GM18519 (cell line): Measurements from ENCODE around the gene SVBP.

Experiments
- ATAC-seq: cut with Tn5 transposase; IDR thresholded peaks from one replicate; pipeline ENCODE4 v1.9.1; 2021; ENCODE audit warnings: mild to moderate bottlenecking, moderate library complexity; ENCODE audit not compliant: unreplicated experiment, low FRiP score

The SVBP gene

DNA sequence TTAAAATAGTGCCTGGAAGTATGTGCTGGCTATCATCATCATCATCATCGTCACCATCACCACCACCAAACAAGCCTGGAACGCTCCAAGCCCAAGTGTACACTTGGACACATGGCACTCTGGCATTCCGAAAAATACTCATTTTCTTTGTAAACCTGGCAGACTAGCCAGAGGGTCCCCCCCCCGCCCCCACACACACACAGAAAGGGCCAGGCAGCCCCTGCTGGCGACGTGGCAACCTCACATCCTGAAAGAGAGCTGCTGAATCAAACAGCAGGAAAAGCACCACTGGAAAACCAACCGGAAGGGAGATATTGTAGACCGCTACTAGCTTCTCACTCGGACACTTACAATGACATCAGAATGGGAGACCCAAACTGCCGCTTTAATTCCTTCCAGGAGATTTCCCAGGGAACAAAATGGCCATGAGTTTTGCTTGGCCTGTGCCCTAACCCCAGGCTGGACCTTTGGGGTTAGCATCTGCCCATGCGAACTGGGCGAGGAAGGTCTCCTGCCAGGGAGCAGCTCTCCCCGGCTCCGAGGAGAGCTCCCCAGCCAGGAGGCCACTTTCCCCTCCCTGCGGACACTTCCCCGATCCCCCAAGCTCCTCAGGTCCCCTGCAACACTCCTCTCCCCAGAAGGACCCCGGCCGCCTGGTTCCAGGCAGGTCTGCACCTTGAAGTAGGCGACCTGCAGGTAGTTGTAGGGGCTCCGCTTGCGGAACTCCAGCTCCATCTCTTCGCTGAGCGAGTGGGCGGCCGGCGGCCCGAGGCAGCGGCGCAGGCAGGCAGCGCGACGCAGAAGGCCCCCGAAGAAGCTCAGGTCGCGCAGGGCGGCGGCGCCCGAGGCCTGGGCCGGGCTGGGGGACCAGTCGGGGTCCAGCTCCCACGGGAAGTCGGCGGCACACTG, 51.1 kb downstream of the SVBP start:
- ATAC-seq: peak; percentile 21

DNA sequence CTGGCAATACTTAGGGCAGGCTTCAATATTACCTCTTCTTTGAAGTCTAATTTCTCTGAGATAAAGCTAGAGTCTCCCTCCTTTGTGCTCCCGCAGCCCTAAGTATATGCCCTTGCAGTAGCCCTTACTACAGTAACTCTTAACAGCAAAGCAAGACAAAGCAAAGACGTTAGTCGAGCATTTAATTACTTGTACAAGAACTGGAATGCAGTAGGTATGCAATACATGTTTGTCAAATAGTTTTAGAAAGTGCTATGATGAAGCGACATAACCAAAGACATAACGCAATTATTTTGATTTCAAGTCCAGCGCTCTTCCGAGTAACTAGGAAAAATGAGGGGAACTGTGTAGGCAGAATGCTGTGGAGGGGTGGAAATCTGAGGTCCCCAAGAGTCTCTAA, 51.9 kb downstream of the SVBP start:
- ATAC-seq: no peak

DNA sequence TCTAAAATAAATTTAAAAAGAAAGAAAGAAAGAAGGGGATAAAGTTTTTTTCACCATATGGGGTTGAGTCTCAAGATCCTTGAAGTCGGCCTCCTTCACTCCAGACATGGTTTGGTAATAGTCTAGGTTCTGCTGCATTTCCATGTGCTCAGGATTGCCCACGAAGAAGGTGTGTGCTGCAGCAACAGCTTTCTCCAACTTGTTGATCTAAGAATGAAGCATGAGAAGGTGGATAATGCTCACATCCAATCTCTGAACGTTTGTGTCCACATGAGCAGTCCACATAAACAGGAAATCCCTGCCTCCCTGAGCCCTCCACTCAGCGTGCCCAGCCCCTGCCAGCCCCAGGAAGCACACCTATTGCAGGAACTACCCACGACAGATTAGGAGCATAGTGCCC, 54.9 kb downstream of the SVBP start:
- ATAC-seq: no peak

DNA sequence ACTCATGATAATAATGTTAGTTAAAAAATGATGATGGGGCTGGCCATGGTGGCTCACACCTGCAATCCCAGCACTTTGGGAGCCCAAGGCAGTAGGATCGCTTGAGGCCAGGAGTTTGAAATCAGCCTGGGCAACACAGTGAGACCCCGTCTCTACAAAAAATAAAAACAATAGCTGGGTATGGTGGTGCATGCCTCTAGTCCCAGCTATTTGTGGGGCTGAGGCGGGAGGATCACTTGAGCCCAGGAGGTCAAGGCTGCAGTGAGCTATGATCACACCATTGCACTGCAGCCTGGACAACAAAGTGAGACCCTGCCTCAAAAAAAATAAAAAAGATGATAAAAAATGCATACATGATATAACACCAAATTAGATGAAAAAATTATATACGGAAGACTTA, 55.6 kb downstream of the SVBP start:
- no peak for ATAC-seq

DNA sequence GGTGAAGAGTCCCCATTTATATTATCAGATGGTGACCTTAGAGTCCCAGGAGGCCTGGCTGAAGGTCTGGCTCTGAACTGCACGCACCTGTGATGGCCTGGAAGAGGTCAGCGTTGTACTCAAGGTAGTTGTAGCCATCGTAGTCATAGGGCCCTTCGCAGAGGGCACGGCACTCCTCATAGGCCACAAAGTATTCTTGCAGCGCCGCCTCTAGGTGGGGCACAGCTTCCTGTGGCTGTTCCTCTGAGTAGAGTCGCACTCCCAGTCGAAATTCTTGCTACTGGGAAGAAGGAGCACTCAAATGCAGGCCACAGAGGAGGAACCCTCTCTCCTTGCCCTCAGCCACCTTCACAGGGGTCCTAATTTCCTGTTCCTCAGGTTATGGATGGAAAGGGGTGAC, 58.1 kb downstream of the SVBP start:
- ATAC-seq: no peak

DNA sequence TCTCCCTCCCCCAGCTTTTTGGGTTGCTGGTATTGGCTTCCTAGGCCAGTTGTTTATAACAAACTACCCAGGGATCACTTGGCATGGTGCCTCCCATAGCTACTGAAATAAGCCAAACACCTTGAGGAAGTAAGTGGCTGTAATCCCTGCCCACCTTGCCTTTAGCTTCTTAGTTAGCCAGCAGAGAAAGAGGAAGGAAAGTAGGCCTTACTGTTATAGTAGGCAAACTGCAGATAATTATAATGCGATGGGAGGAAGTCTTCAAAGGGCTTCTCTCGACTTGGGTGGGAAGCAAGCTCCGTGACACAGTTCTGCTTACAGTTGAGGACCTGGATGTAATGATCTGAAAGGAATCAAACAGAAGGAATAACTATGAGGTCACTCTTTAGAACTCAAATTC, 58.6 kb downstream of the SVBP start:
- ATAC-seq: no peak

DNA sequence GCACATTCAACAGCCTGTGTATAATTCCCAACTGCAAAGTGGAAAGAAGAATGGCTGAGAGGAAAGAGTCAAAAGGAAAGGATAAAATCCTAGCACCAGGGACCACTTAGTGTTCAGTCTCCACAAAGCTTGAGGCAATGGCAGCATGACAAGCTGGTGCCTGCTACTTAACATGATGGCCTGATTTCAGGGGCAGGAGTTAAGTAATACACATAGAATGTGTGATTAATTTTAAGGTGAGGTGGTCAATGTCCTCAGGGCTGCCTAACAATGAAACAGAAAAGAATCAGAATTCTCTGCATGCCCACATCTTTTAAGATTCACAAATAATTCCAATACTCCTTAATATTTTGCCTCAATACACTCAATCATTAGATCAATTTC, 59.3 kb downstream of the SVBP start:
- no peak for ATAC-seq
